DOHH2 (cell line): ENCODE measurements around the gene CISD3.
"Not testable (repeated sequence)": the region's sequence is repeated elsewhere in the genome, so short reads cannot be mapped to it uniquely, and the experiment has no call there.

Source experiments
- H3F3A ChIP-seq: fragments of 200-600 bp; sonication (generic), shearing (Covaris generic); 2 replicates; pipeline ENCODE4 v1.6.0; 2016; ENCODE audit warnings: antibody characterized with exemption, mild to moderate bottlenecking; ENCODE audit not compliant: control insufficient read depth, insufficient read depth
- H3K27ac ChIP-seq: fragments of 200-600 bp; sonication (generic); 2 replicates; pipeline ENCODE4 v1.5.1; 2014; ENCODE audit warnings: low read depth, mild to moderate bottlenecking, low read length, moderate library complexity
- H3K27me3 ChIP-seq: fragments of 200-600 bp; sonication (generic); 2 replicates; pipeline ENCODE4 v1.6.1; 2014; ENCODE audit warnings: mild to moderate bottlenecking, low read length, mixed read lengths; ENCODE audit not compliant: control insufficient read depth
- H3K36me3 ChIP-seq: fragments of 200-600 bp; sonication (generic); 2 replicates; pipeline ENCODE4 v1.6.1; 2014; ENCODE audit warnings: mild to moderate bottlenecking, low read length, moderate library complexity, mixed read lengths; ENCODE audit not compliant: control insufficient read depth
- H3K4me1 ChIP-seq: fragments of 200-600 bp; sonication (generic); 2 replicates; pipeline ENCODE4 v1.6.1; 2014; ENCODE audit warnings: mild to moderate bottlenecking, low read length, mixed read lengths; ENCODE audit not compliant: control insufficient read depth
- H3K4me2 ChIP-seq: fragments of 200-600 bp; sonication (generic); 2 replicates; pipeline ENCODE4 v1.6.0; 2014; ENCODE audit warnings: mild to moderate bottlenecking, low read length, moderate library complexity
- H3K4me3 ChIP-seq: fragments of 200-600 bp; sonication (generic); 2 replicates; pipeline ENCODE4 v1.5.1; 2014; ENCODE audit warnings: mild to moderate bottlenecking, low read length, mixed read lengths
- H3K79me2 ChIP-seq: fragments of 200-600 bp; sonication (generic); 2 replicates; pipeline ENCODE4 v1.6.1; 2014; ENCODE audit warnings: mild to moderate bottlenecking, low read length, mixed read lengths; ENCODE audit not compliant: control insufficient read depth
- H3K9me2 ChIP-seq: fragments of 200-600 bp; sonication (generic); replicated peaks from 2 replicates; pipeline ENCODE4 v1.6.1; 2014; ENCODE audit warnings: mild to moderate bottlenecking, low read length, mixed read lengths; ENCODE audit not compliant: control insufficient read depth
- H3K9me3 ChIP-seq: fragments of 200-600 bp; sonication (generic); 2 replicates; pipeline ENCODE4 v1.6.1; 2014; ENCODE audit warnings: antibody characterized with exemption, low read length, mixed read lengths; ENCODE audit not compliant: control insufficient read depth, insufficient read depth
- H4K20me1 ChIP-seq: fragments of 200-600 bp; sonication (generic); 2 replicates; pipeline ENCODE4 v1.6.0; 2014; ENCODE audit warnings: low read depth, mild to moderate bottlenecking, antibody characterized with exemption, low read length, moderate library complexity; ENCODE audit not compliant: control insufficient read depth, insufficient read depth
- EZH2phosphoT487 ChIP-seq: fragments of 200-600 bp; sonication (generic); IDR thresholded peaks from 2 replicates; pipeline ENCODE4 v1.6.1; 2017; ENCODE audit warnings: borderline replicate concordance, mild to moderate bottlenecking, antibody characterized with exemption, low read length, moderate library complexity, mixed read lengths
- TF ChIP-seq, protein P1 (sequence below): fragments of 200-600 bp; sonication (generic); IDR thresholded peaks from one replicate; pipeline ENCODE4 v1.5.1; 2014; ENCODE audit warnings: antibody characterized with exemption, mild to moderate bottlenecking, low read depth, low read length; ENCODE audit not compliant: poor library complexity, severe bottlenecking

CISD3 gene

DNA sequence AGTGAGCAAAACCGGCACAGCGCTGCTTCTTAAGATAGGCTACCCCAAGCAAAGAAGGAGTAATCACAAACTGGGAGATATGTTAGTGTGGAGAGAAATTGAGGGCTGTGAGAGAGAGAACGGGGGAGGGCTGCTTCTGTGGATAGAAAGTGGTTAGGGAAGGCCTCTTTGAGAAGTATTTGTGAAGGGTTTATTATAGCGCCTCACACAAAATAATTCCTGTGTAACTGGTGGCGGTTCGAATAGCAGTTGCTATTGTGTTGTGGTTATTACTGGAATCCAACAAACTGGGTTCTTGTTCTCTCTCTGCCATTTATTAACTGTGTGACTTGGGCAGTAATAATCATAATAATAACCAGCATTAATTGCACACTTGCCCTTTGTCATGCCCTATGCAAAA lies 9.2 kb upstream of the CISD3 start:
- Histone ChIP-seq H4K20me1 (no peaks in the 10 kb centered on the region), H3K4me1 (peaks cover 5% of the 10 kb centered on the region; the same call in 1 of the 2 replicates), H3K4me2 (no peak overlapping the region), H3F3A (no peaks in the 10 kb centered on the region), H3K4me3 (no peak overlapping the region), H3K79me2 (no peaks in the 10 kb centered on the region), H3K36me3 (peaks cover 67% of the 10 kb centered on the region), H3K9me3 (no peaks in the 10 kb centered on the region), H3K27me3 (no peaks in the 10 kb centered on the region), H3K27ac (no peak overlapping the region), H3K9me2 (no peaks in the 10 kb centered on the region)
- TF ChIP-seq, protein P1, sequence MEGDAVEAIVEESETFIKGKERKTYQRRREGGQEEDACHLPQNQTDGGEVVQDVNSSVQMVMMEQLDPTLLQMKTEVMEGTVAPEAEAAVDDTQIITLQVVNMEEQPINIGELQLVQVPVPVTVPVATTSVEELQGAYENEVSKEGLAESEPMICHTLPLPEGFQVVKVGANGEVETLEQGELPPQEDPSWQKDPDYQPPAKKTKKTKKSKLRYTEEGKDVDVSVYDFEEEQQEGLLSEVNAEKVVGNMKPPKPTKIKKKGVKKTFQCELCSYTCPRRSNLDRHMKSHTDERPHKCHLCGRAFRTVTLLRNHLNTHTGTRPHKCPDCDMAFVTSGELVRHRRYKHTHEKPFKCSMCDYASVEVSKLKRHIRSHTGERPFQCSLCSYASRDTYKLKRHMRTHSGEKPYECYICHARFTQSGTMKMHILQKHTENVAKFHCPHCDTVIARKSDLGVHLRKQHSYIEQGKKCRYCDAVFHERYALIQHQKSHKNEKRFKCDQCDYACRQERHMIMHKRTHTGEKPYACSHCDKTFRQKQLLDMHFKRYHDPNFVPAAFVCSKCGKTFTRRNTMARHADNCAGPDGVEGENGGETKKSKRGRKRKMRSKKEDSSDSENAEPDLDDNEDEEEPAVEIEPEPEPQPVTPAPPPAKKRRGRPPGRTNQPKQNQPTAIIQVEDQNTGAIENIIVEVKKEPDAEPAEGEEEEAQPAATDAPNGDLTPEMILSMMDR, result no peak
- no peak for TF ChIP-seq EZH2phosphoT487

DNA sequence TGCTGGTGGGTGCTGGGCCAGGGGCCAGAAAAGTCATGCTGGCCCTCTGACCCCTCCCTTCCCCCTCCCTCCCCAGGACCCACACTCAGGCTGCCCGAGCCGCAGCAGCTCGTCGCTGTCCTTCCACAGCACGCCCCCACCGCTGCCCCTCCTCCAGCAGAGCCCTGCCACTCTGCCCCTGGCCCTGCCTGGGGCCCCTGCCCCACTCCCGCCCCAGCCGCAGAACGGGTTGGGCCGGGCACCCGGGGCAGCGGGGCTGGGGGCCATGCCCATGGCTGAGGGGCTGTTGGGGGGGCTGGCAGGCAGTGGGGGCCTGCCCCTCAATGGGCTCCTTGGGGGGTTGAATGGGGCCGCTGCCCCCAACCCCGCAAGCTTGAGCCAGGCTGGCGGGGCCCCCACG lies 8.3 kb upstream of the CISD3 start:
- no peaks in the 10 kb centered on the region for H4K20me1 ChIP-seq
- no peaks in the 10 kb centered on the region for H3K79me2 ChIP-seq
- no peak overlapping the region for H3K4me2 ChIP-seq
- H3K36me3 ChIP-seq, result peaks cover 58% of the 10 kb centered on the region
- no peak overlapping the region for H3K4me3 ChIP-seq
- no peak overlapping the region for H3K27ac ChIP-seq
- H3K27me3 ChIP-seq, result no peaks in the 10 kb centered on the region
- no peaks in the 10 kb centered on the region for H3F3A ChIP-seq
- no peak for TF ChIP-seq EZH2phosphoT487
- TF ChIP-seq, protein P1, result no peak
- no peaks in the 10 kb centered on the region for H3K9me2 ChIP-seq
- no peaks in the 10 kb centered on the region for H3K9me3 ChIP-seq
- peaks cover 7% of the 10 kb centered on the region for H3K4me1 ChIP-seq

DNA sequence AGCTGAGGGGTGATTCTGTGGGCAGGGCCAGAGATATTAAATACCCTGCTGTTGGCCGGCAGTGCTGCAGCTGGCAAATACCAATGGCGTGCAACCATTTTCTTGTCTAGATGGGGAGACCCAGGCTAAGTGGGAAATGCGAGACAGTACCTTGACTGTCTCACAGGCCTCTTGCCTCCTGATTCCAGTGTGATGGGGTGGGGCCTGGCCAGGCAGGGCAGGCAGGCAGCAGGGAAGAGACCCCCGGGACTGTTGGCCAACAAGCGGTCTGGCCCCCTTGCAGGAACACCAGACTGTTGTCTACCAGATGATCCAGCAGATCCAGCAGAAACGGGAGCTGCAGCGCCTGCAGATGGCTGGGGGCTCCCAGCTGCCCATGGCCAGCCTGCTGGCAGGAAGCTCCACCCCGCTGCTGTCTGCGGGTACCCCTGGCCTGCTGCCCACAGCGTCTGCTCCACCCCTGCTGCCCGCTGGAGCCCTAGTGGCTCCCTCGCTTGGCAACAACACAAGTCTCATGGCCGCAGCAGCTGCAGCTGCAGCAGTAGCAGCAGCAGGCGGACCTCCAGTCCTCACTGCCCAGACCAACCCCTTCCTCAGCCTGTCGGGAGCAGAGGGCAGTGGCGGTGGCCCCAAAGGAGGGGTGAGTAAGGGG lies 5.7 kb upstream of the CISD3 start:
- Histone ChIP-seq H3F3A (peaks cover 7% of the 10 kb centered on the region; the same call in 1 of the 2 replicates), H3K27ac (no peak overlapping the region), H3K4me2 (no peak overlapping the region), H3K36me3 (peaks cover 43% of the 10 kb centered on the region), H3K79me2 (peaks cover 4% of the 10 kb centered on the region; the same call in 1 of the 2 replicates), H3K9me3 (no peaks in the 10 kb centered on the region), H3K27me3 (no peaks in the 10 kb centered on the region), H4K20me1 (no peaks in the 10 kb centered on the region), H3K4me3 (no peak overlapping the region), H3K9me2 (no peaks in the 10 kb centered on the region), H3K4me1 (peaks cover 33% of the 10 kb centered on the region)
- TF ChIP-seq EZH2phosphoT487, result no peak

DNA sequence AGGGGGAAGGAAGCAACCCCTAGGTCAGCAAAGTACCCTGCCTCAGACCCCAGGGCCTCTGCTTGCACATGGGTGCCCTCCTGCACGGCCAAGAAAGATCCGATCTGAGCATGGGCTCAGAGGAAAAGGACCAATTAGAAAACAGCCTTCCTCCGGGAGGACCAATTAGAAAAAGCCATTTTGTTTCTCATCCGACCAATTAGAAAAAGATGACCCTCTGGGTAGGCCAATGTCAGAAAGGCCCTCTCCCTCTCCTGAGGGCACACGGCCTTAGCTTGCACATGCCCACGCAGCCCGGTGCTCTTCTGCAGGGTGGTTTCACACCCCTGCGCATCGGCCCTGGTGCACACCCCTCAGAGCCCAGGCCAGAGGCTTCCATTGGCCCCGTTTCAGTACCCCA lies 5.1 kb upstream of the CISD3 start:
- Histone ChIP-seq H3K4me2 (no peak overlapping the region), H3K79me2 (peaks cover 4% of the 10 kb centered on the region; the same call in 1 of the 2 replicates), H3K9me3 (no peaks in the 10 kb centered on the region), H3F3A (peaks cover 8% of the 10 kb centered on the region; the same call in 1 of the 2 replicates), H3K27ac (no peak overlapping the region), H3K36me3 (peaks cover 38% of the 10 kb centered on the region), H3K4me3 (no peak overlapping the region), H3K9me2 (no peaks in the 10 kb centered on the region), H3K27me3 (no peaks in the 10 kb centered on the region), H3K4me1 (peaks cover 38% of the 10 kb centered on the region), H4K20me1 (no peaks in the 10 kb centered on the region)
- TF ChIP-seq EZH2phosphoT487, result no peak
- TF ChIP-seq, protein P1, result no peak

DNA sequence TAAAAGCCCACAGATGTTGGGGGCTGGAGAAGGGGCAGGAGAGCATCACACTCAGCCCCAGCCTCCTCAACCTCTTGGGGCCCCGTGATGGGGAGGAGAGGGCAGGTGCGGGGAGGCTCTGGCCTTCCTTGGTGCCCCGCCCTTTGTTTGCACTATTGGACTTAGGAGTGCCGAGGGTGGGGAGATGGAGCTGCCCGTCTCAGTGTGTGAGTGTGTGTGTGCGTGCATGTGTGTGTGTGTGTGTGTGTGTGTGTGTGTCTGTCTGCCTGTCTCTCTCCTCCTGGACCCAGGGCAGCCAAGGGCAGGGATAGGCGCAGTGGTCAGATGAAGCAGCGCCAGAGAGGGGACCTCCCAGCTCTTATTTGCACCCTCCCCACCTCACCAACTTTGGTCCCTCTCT lies 4.0 kb upstream of the CISD3 start:
- not testable (repeated sequence) for H3K27ac ChIP-seq, H3K27me3 ChIP-seq, H3K9me3 ChIP-seq, H3K4me3 ChIP-seq, H4K20me1 ChIP-seq, H3F3A ChIP-seq, H3K9me2 ChIP-seq, H3K4me2 ChIP-seq
- Histone ChIP-seq H3K79me2 (peaks cover 13% of the 10 kb centered on the region), H3K4me1 (peaks cover 42% of the 10 kb centered on the region), H3K36me3 (peaks cover 31% of the 10 kb centered on the region)
